ENCODE results near the gene MAML3.

The MAML3 gene

DNA sequence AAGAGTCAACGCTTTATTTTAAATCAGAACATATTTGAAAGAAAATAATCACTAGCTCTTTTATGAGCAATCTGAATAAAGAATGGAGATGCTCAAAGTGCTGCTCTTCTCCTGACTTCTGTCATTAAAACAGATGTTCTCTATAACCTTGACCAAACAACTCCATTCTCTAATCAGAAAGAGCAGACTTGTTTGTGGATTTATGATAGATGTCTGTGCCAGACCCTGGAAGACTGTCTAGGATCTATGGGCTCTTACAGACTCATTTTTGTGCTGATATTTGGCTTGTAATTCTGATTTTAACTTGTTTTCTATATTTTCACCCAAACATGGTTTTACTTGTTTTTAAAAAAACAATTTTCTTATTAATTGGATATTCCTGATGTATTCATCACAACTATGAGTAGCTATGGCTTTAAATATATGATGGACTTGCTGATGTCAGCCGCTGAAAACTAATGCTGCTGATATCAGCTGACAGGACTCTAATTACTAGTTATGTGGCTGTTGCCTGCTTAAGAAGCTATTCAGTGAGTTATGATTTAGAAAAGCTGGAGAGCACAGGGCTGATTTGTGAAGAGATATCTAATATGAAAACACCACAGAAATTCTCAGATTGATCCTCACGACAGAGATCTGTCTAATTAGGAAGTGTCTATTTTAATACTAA, 31.6 kb upstream of the MAML3 start:
- Histone ChIP-seq H3K27ac (ENCODE audit: low read length) (no peak overlapping the region), H3K4me3 (ENCODE audit: low read length) (no peak overlapping the region), H3K9me3 (ENCODE audit: insufficient read depth, low read length) (no peaks in the 10 kb centered on the region), H3K4me2 (ENCODE audit: low read length) (no peak overlapping the region), H3K4me1 (ENCODE audit: low read length) (no peaks in the 10 kb centered on the region), H2AFZ (ENCODE audit: low read depth, low read length) (no peak overlapping the region), H3K36me3 (replicated peaks; ENCODE audit: low read depth, low read length) (no peaks in the 10 kb centered on the region), H3K27me3 (ENCODE audit: low read depth, low read length) (peaks cover 63% of the 10 kb centered on the region), H3K9ac (ENCODE audit: low read length) (no peak overlapping the region), H4K20me1 (ENCODE audit: insufficient read depth, low read length) (no peaks in the 10 kb centered on the region), H3K79me2 (ENCODE audit: low read length) (no peaks in the 10 kb centered on the region)
- no peak for TF ChIP-seq EZH2phosphoT487 (IDR thresholded peaks at IDR 0.05; ENCODE audit: low read depth)
- TF ChIP-seq, protein P1, sequence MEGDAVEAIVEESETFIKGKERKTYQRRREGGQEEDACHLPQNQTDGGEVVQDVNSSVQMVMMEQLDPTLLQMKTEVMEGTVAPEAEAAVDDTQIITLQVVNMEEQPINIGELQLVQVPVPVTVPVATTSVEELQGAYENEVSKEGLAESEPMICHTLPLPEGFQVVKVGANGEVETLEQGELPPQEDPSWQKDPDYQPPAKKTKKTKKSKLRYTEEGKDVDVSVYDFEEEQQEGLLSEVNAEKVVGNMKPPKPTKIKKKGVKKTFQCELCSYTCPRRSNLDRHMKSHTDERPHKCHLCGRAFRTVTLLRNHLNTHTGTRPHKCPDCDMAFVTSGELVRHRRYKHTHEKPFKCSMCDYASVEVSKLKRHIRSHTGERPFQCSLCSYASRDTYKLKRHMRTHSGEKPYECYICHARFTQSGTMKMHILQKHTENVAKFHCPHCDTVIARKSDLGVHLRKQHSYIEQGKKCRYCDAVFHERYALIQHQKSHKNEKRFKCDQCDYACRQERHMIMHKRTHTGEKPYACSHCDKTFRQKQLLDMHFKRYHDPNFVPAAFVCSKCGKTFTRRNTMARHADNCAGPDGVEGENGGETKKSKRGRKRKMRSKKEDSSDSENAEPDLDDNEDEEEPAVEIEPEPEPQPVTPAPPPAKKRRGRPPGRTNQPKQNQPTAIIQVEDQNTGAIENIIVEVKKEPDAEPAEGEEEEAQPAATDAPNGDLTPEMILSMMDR (IDR thresholded peaks at IDR 0.05; ENCODE audit: low read depth, low read length) = no peak

DNA sequence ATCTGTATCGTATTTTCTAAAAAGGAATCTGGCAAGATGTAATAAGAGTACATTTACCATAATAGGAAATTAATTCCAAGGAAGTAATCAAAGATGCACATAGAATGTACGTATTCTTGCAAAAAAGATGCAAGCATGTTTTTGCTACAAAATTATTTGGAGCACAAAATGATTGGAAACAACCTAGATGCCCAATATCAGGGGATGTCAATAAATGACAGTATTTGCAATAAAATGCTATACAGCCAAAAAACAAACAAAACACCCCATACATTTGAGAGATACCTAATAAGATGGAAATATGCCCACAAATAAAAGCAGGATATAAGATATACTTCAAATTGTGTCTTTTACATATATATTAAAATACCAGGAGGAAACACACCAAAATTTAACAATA, 29.3 kb upstream of the MAML3 start:
- Histone ChIP-seq H3K4me2 (ENCODE audit: low read length) (no peak overlapping the region), H2AFZ (ENCODE audit: low read depth, low read length) (no peak overlapping the region), H3K4me1 (ENCODE audit: low read length) (no peaks in the 10 kb centered on the region), H3K36me3 (replicated peaks; ENCODE audit: low read depth, low read length) (no peaks in the 10 kb centered on the region), H4K20me1 (ENCODE audit: insufficient read depth, low read length) (no peaks in the 10 kb centered on the region), H3K9ac (ENCODE audit: low read length) (no peak overlapping the region), H3K27me3 (ENCODE audit: low read depth, low read length) (peaks cover 47% of the 10 kb centered on the region), H3K4me3 (ENCODE audit: low read length) (no peak overlapping the region), H3K27ac (ENCODE audit: low read length) (no peak overlapping the region), H3K79me2 (ENCODE audit: low read length) (no peaks in the 10 kb centered on the region), H3K9me3 (ENCODE audit: insufficient read depth, low read length) (no peaks in the 10 kb centered on the region)
- TF ChIP-seq, protein P1 (IDR thresholded peaks at IDR 0.05; ENCODE audit: low read depth, low read length) = no peak
- no peak for TF ChIP-seq EZH2phosphoT487 (IDR thresholded peaks at IDR 0.05; ENCODE audit: low read depth)

DNA sequence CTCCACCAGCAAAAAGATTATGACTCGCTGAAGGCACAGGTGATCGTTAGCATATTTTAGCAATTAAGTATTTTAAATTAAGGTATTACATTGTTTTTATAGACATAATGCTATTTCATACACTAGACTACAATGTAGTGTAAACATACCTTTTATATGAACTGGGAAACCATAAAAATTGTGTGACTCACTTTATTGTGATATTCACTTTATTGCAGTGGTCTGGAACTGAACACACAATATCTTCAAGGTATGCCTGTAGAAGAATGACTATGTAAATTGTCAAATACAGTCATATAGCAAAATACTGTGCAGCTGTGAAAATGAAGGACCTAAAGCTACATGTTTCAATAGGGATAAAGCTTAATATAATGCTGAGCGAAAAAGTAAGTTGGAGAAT, 26.6 kb upstream of the MAML3 start:
- no peak overlapping the region for H3K27ac ChIP-seq (ENCODE audit: low read length)
- no peaks in the 10 kb centered on the region for H3K36me3 ChIP-seq (replicated peaks; ENCODE audit: low read depth, low read length)
- H3K4me2 ChIP-seq (ENCODE audit: low read length) = no peak overlapping the region
- no peak overlapping the region for H2AFZ ChIP-seq (ENCODE audit: low read depth, low read length)
- no peaks in the 10 kb centered on the region for H3K4me1 ChIP-seq (ENCODE audit: low read length)
- H3K27me3 ChIP-seq (ENCODE audit: low read depth, low read length) = peaks cover 36% of the 10 kb centered on the region
- TF ChIP-seq, protein P1 (IDR thresholded peaks at IDR 0.05; ENCODE audit: low read depth, low read length) = no peak
- no peak for TF ChIP-seq EZH2phosphoT487 (IDR thresholded peaks at IDR 0.05; ENCODE audit: low read depth)
- H3K9me3 ChIP-seq (ENCODE audit: insufficient read depth, low read length) = no peaks in the 10 kb centered on the region
- no peaks in the 10 kb centered on the region for H3K79me2 ChIP-seq (ENCODE audit: low read length)
- H3K9ac ChIP-seq (ENCODE audit: low read length) = no peak overlapping the region
- no peak overlapping the region for H3K4me3 ChIP-seq (ENCODE audit: low read length)
- no peaks in the 10 kb centered on the region for H4K20me1 ChIP-seq (ENCODE audit: insufficient read depth, low read length)

DNA sequence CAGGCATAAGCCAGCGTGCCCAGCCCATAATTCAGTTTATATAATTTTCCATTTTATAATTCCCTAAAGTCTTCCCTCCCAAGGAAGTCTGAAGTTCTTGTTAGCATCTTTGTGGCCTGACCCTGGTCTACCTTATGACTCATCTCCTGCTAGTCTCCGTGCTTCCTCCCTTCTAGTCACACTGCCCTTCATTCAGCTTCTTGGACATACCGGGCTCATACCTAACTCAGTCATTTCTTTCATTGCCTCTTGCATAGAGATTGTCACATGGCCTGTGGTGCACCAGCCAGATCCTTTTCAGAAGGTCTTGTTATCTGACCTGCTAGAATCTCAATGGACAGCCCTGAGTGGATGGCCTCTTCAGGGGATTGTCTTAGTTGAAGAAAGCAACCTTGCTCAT, 22.8 kb upstream of the MAML3 start:
- Histone ChIP-seq H3K36me3 (replicated peaks; ENCODE audit: low read depth, low read length) (no peaks in the 10 kb centered on the region), H3K79me2 (ENCODE audit: low read length) (no peaks in the 10 kb centered on the region), H2AFZ (ENCODE audit: low read depth, low read length) (no peak overlapping the region), H3K9ac (ENCODE audit: low read length) (no peak overlapping the region), H3K4me2 (ENCODE audit: low read length) (no peak overlapping the region), H3K27me3 (ENCODE audit: low read depth, low read length) (peaks cover 52% of the 10 kb centered on the region), H3K4me1 (ENCODE audit: low read length) (peaks cover 7% of the 10 kb centered on the region), H4K20me1 (ENCODE audit: insufficient read depth, low read length) (no peaks in the 10 kb centered on the region), H3K4me3 (ENCODE audit: low read length) (no peak overlapping the region), H3K27ac (ENCODE audit: low read length) (no peak overlapping the region), H3K9me3 (ENCODE audit: insufficient read depth, low read length) (no peaks in the 10 kb centered on the region)
- no peak for TF ChIP-seq EZH2phosphoT487 (IDR thresholded peaks at IDR 0.05; ENCODE audit: low read depth)
- TF ChIP-seq, protein P1 (IDR thresholded peaks at IDR 0.05; ENCODE audit: low read depth, low read length) = no peak
